ENCODE data around the gene BCL2A1. TPM values are rescaled to one million over a fixed set of nuclear protein-coding genes. Genes with fewer than 3 reads are reported as not detected.

BCL2A1 gene
- total and polyA plus RNA-seq, 10 of the 15 experiments (the other 5 are each of a cell fraction or from before 2014, with no cell fraction given): 181 to 570 (median 321) TPM

GRCh38 chr15:79967298-79968182 lies 3.5 kb downstream of the BCL2A1 start (continued):
- TF ChIP-seq, protein P1, sequence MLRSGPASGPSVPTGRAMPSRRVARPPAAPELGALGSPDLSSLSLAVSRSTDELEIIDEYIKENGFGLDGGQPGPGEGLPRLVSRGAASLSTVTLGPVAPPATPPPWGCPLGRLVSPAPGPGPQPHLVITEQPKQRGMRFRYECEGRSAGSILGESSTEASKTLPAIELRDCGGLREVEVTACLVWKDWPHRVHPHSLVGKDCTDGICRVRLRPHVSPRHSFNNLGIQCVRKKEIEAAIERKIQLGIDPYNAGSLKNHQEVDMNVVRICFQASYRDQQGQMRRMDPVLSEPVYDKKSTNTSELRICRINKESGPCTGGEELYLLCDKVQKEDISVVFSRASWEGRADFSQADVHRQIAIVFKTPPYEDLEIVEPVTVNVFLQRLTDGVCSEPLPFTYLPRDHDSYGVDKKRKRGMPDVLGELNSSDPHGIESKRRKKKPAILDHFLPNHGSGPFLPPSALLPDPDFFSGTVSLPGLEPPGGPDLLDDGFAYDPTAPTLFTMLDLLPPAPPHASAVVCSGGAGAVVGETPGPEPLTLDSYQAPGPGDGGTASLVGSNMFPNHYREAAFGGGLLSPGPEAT (IDR thresholded peaks at IDR 0.05; ENCODE audit: low read depth): no peak
- TF ChIP-seq WRNIP1 (IDR thresholded peaks at IDR 0.05; ENCODE audit: borderline replicate concordance, low read depth, low read length): 0 out of 2 replicates have a peak, but pooled peaks have one; percentile 46

DNA sequence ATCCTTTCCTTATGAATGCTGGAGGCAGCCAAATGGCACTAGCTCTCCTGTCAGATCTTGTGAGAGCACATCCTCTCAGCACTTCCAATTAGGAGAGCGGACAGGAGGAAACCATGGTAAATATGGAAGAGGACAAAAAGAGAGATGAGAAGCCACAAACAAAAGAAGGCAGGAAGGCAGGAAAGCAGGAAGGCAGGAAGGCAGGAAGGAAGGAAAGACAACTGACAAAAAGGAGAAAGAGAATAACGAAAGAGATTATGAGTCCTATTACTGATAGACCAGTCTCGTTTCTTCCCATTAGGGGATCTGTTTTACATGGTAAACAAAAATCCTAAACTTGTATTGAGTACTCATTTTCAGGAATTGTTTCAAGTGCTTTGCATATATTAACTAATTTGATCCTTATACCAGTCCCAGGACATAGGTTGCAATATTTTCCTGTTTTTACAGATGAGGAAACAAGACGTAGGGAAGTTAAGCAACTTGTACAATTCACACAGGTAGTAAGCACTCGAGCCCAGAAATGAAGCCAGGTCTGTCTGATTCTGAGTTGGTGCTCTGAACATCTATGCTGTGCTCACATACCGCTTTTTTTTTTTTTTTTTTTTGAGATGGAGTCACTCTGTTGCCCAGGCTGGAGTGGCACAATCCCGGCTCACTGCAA lies 4.2 kb downstream of the BCL2A1 start:
- DNase-seq (ENCODE audit: low read depth, low spot score) (no peak), FAIRE-seq (no peak), ATAC-seq (0 out of 3 replicates have a peak, but pooled peaks have one; percentile 1)
- Histone ChIP-seq H3K4me3 (peak overlapping the region; percentile 70), H3K27me3 (replicated peaks in 1 of 2; ENCODE audit: control insufficient read depth in 2 of 2, insufficient read depth in 2 of 2, low read length in 1 of 2) (no peaks in the 10 kb centered on the region), H3K79me2 (ENCODE audit: control insufficient read depth, insufficient read depth, low read length) (peaks cover 88% of the 10 kb centered on the region), H3K4me2 (ENCODE audit: control insufficient read depth, insufficient read depth) (peak overlapping the region; percentile 64), H3K27ac (ENCODE audit: control insufficient read depth, insufficient read depth) (peak overlapping the region; percentile 88), H3K9me3 (replicated peaks; ENCODE audit: control insufficient read depth, insufficient read depth, low read length) (no peaks in the 10 kb centered on the region; the same call in 2 of the 3 replicates), H4K20me1 (ENCODE audit: control insufficient read depth, insufficient read depth) (no peaks in the 10 kb centered on the region), H3K9ac (ENCODE audit: control insufficient read depth, insufficient read depth, low read length) (peak overlapping the region; percentile 70), H3K36me3 (ENCODE audit: control insufficient read depth in 2 of 2, insufficient read depth in 2 of 2, low read length in 1 of 2) (no peaks in the 10 kb centered on the region), H2AFZ (ENCODE audit: control insufficient read depth, low read depth, low read length) (no peak overlapping the region), H3K4me1 (ENCODE audit: control insufficient read depth, insufficient read depth, low read length) (peaks cover 5% of the 10 kb centered on the region)
- ChIA-PET RAD21 (ENCODE audit: unreplicated experiment) (interaction anchor here (0.5 to 6.2 kb wide), 14 partner anchors 9 to 1402 kb away, joined by 3 to 59 read pairs (median 6); no protein-coding TSS in a partner anchor), SMC1A (ENCODE audit: uncharacterized antibody, unreplicated experiment) (interaction anchor here (1.2 to 10.3 kb wide), 15 partner anchors 9 to 94 kb away, joined by 3 to 115 read pairs (median 10); partner anchors contain the start of gene MTHFS), POLR2A (interaction anchor here (0.7 to 6.3 kb wide), 7 partner anchors 12 to 159 kb away, joined by 3 to 66 read pairs (median 5); no protein-coding TSS in a partner anchor), CTCF (interaction anchor here (0.5 to 3.4 kb wide), 9 partner anchors 9 to 68 kb away, joined by 3 to 29 read pairs (median 4); no protein-coding TSS in a partner anchor)
- BruUV-seq (replicated peaks): TSS peak; percentile 82
- 4% methylated on average over 7 of the region's 7 CpGs for WGBS (ENCODE audit: insufficient coverage, insufficient replicate concordance, low lambda C conversion rate, missing lambda C conversion rate)
- in situ Hi-C loops (cut with MboI): no loop called here
- intact Hi-C loops (cut with micrococcal nuclease; ENCODE audit: unreplicated experiment): loop anchor here (2.0 to 5.0 kb wide), 2 partner anchors 42 to 96 kb away; no protein-coding TSS in a partner anchor
- TF ChIP-seq BCL3 (IDR thresholded peaks at IDR 0.05; ENCODE audit: borderline replicate concordance, insufficient read depth, low read depth, low read length, poor library complexity, severe bottlenecking): no peak
- TF ChIP-seq, protein P2, sequence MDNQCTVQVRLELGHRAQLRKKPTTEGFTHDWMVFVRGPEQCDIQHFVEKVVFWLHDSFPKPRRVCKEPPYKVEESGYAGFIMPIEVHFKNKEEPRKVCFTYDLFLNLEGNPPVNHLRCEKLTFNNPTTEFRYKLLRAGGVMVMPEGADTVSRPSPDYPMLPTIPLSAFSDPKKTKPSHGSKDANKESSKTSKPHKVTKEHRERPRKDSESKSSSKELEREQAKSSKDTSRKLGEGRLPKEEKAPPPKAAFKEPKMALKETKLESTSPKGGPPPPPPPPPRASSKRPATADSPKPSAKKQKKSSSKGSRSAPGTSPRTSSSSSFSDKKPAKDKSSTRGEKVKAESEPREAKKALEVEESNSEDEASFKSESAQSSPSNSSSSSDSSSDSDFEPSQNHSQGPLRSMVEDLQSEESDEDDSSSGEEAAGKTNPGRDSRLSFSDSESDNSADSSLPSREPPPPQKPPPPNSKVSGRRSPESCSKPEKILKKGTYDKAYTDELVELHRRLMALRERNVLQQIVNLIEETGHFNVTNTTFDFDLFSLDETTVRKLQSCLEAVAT (IDR thresholded peaks at IDR 0.05): peak; percentile 60; the same call in 1 of the 2 replicates
- 0 out of 2 replicates have a peak, but pooled peaks have one; percentile 41 for TF ChIP-seq POLR2AphosphoS5 (IDR thresholded peaks at IDR 0.05; ENCODE audit: low read length)
- no peak for TF ChIP-seq ZBTB11 (CRISPR knock-in tag; IDR thresholded peaks at IDR 0.05)
- no peak for TF ChIP-seq CREM (IDR thresholded peaks at IDR 0.05; ENCODE audit: low read depth)
- TF ChIP-seq SPI1 (IDR thresholded peaks at IDR 0.05; ENCODE audit: borderline replicate concordance, insufficient read depth, low read depth, low read length): no peak

Measured in GM12878 (cell line).